NCI-H2107 treated with DMSO at 0.1 percent for 48 hours (cell line): ENCODE data around the gene KCTD19.

ENCODE experiments used
- DNase-seq: peaks from one replicate; lab custom pipeline; 2025; ENCODE audit not compliant: unreplicated experiment; lab: John Stamatoyannopoulos, UW

The KCTD19 gene

GRCh38 chr16:67326115-67326471 is 448 bp downstream of the KCTD19 start:
- DNase-seq = no peak

- no peak for DNase-seq
These were observed 8.7 kb downstream of the KCTD19 start for GRCh38 chr16:67317853-67318252.

- DNase-seq = no peak
These were observed 13.8 kb downstream of the KCTD19 start for GRCh38 chr16:67312719-67313118.

GRCh38 chr16:67311607-67312488 is 14.7 kb downstream of the KCTD19 start:
- DNase-seq = no peak

- no peak for DNase-seq
These were observed 16.0 kb downstream of the KCTD19 start for GRCh38 chr16:67310561-67310960.

- no peak for DNase-seq
These were observed 21.1 kb downstream of the KCTD19 start for GRCh38 chr16:67305216-67306071.

- DNase-seq = no peak
These were observed 22.5 kb downstream of the KCTD19 start for GRCh38 chr16:67304020-67304419.

- no peak for DNase-seq
These were observed 23.6 kb downstream of the KCTD19 start for GRCh38 chr16:67302970-67303369.

- DNase-seq = no peak
These were observed 24.5 kb downstream of the KCTD19 start for GRCh38 chr16:67302076-67302475.

- no peak for DNase-seq
These were observed 25.3 kb downstream of the KCTD19 start for GRCh38 chr16:67301080-67301782.

GRCh38 chr16:67299269-67299668 is 27.3 kb downstream of the KCTD19 start:
- DNase-seq = no peak

- no peak for DNase-seq
These were observed 28.3 kb downstream of the KCTD19 start for GRCh38 chr16:67298277-67298676.

- DNase-seq = no peak
These were observed 30.1 kb downstream of the KCTD19 start for GRCh38 chr16:67296420-67296819.

GRCh38 chr16:67294938-67295361 is 31.6 kb downstream of the KCTD19 start:
- no peak for DNase-seq

GRCh38 chr16:67294171-67294757 is 32.3 kb downstream of the KCTD19 start:
- no peak for DNase-seq

- no peak for DNase-seq
These were observed 35.1 kb downstream of the KCTD19 start for GRCh38 chr16:67291461-67291860.

- DNase-seq = no peak
These were observed 38.6 kb downstream of the KCTD19 start for GRCh38 chr16:67287960-67288359.

- no peak for DNase-seq
These were observed 39.9 kb downstream of the KCTD19 start for GRCh38 chr16:67286441-67287235.

GRCh38 chr16:67284699-67285646 is 41.6 kb downstream of the KCTD19 start:
- DNase-seq = peak; percentile 73
